Breast epithelium (tissue), 3 donors: ENCODE measurements around the gene PDE6B.

ENCODE experiments used
- POLR2AphosphoS5 ChIP-seq, 3 donors: sonication (generic); formaldehyde crosslinking; IDR thresholded peaks; one replicate each; pipeline ENCODE4 v1.6.1; 2017; ENCODE audit warnings: antibody characterized with exemption in 3 of 3
- TF ChIP-seq, protein P1 (sequence below), 3 donors: fragments of 450-650 bp; IDR thresholded peaks; one replicate each; pipeline ENCODE4 v1.5.1; 2016 to 2017; ENCODE audit warnings: antibody characterized with exemption in 3 of 3, mild to moderate bottlenecking in 3 of 3, moderate library complexity in 3 of 3

DNA sequence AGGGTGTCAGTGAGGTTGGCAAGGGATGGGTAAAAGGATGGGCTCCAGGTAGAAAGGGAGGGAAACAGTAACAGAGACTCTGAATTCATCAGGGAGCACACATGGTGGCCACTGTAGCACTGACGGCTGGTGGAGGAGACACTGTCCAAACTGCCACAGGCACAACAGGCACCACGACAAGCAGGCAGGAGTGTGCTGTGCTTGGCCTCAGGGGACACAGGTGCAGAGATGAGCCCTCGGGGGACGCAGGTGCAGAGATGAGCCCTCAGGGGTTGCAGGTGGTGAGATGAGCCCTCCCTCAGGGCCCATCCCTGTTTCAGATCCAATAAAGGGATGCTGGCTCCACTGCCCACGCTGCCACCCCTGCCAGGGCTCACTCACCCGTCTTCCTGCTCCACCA is 7.6 kb downstream of the PDE6B start:
- no peak for TF ChIP-seq POLR2AphosphoS5 (IDR thresholded peaks at IDR 0.05)
- TF ChIP-seq, protein P1, sequence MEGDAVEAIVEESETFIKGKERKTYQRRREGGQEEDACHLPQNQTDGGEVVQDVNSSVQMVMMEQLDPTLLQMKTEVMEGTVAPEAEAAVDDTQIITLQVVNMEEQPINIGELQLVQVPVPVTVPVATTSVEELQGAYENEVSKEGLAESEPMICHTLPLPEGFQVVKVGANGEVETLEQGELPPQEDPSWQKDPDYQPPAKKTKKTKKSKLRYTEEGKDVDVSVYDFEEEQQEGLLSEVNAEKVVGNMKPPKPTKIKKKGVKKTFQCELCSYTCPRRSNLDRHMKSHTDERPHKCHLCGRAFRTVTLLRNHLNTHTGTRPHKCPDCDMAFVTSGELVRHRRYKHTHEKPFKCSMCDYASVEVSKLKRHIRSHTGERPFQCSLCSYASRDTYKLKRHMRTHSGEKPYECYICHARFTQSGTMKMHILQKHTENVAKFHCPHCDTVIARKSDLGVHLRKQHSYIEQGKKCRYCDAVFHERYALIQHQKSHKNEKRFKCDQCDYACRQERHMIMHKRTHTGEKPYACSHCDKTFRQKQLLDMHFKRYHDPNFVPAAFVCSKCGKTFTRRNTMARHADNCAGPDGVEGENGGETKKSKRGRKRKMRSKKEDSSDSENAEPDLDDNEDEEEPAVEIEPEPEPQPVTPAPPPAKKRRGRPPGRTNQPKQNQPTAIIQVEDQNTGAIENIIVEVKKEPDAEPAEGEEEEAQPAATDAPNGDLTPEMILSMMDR (IDR thresholded peaks at IDR 0.05) = no peak
